ENCODE measurements around the gene VAPA. TPM values are rescaled to one million over a fixed set of nuclear protein-coding genes. Genes with fewer than 3 reads are reported as not detected.

VAPA gene
- total RNA-seq, 4 donors from 2014 or later: 188 to 221 (median 209) TPM

DNA sequence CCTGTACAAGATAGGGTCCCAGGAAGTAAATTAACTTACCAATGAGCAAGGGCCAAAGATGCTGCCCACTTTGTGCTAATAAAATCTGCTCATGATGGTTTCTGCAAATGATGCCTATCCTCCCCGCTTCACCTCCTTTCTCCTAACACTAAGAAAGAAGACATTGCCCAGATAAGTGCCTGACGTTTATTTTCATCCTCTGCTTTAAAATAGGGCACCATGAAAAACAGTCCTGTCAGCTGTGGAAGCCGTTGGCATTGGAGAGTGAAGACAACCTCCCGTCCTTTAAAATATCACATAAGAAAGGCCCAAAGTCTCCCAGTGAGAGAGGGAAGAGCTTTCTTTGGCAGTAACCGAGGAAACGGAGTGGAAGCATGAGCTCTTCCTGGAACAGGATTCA, 29.7 kb upstream of the VAPA start:
- intact Hi-C loops (cut with DNase I; ENCODE audit: low total_unique reads): no loop called here
- WGBS, 2 donors: 91% methylated on average over 6 of the region's 6 CpGs
- TF ChIP-seq POLR2A (IDR thresholded peaks at IDR 0.05): no peak
- TF ChIP-seq, protein P1, sequence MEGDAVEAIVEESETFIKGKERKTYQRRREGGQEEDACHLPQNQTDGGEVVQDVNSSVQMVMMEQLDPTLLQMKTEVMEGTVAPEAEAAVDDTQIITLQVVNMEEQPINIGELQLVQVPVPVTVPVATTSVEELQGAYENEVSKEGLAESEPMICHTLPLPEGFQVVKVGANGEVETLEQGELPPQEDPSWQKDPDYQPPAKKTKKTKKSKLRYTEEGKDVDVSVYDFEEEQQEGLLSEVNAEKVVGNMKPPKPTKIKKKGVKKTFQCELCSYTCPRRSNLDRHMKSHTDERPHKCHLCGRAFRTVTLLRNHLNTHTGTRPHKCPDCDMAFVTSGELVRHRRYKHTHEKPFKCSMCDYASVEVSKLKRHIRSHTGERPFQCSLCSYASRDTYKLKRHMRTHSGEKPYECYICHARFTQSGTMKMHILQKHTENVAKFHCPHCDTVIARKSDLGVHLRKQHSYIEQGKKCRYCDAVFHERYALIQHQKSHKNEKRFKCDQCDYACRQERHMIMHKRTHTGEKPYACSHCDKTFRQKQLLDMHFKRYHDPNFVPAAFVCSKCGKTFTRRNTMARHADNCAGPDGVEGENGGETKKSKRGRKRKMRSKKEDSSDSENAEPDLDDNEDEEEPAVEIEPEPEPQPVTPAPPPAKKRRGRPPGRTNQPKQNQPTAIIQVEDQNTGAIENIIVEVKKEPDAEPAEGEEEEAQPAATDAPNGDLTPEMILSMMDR (IDR thresholded peaks at IDR 0.05): no peak
- DNase-seq (ENCODE audit: low spot score in 2 of 2): no peak
- H3K4me3 ChIP-seq (ENCODE audit: low read depth, poor library complexity, severe bottlenecking): no peak overlapping the region

DNA sequence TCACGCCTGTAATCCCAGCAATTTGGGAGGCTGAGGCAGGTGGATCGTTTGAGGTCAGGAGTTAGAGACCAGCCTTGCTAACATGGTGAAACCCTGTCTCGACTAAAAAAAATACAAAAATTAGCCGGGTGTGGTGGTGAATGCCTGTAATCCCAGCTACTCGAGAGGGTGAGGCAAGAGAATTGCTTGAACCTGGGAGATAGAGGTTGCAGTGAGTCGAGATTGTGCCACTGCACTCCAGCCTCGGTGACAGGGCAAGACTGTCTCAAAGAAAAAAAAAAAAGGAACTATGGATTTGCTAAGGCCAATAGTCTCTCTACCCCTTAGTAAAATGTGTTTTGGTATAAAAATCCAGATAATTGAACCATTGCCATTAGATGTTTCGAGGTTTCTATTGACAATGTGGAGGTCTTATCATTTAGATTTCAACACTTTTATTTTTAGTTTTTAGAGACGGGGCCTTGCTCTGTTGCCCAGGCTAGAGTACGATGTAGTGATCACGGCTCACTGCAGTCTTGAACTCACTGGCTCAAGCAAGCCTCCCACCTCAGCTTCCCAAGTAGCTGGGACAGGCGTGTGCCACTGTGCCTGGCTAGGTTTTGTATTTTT, 29.2 kb upstream of the VAPA start:
- intact Hi-C loops (cut with DNase I; ENCODE audit: low total_unique reads): no loop called here
- 91% methylated on average over 12 of the region's 12 CpGs for WGBS, 2 donors
- H3K4me3 ChIP-seq (ENCODE audit: low read depth, poor library complexity, severe bottlenecking): no peak overlapping the region
- DNase-seq (ENCODE audit: low spot score in 2 of 2): no peak
- TF ChIP-seq, protein P1 (IDR thresholded peaks at IDR 0.05): no peak
- no peak for TF ChIP-seq POLR2A (IDR thresholded peaks at IDR 0.05)

DNA sequence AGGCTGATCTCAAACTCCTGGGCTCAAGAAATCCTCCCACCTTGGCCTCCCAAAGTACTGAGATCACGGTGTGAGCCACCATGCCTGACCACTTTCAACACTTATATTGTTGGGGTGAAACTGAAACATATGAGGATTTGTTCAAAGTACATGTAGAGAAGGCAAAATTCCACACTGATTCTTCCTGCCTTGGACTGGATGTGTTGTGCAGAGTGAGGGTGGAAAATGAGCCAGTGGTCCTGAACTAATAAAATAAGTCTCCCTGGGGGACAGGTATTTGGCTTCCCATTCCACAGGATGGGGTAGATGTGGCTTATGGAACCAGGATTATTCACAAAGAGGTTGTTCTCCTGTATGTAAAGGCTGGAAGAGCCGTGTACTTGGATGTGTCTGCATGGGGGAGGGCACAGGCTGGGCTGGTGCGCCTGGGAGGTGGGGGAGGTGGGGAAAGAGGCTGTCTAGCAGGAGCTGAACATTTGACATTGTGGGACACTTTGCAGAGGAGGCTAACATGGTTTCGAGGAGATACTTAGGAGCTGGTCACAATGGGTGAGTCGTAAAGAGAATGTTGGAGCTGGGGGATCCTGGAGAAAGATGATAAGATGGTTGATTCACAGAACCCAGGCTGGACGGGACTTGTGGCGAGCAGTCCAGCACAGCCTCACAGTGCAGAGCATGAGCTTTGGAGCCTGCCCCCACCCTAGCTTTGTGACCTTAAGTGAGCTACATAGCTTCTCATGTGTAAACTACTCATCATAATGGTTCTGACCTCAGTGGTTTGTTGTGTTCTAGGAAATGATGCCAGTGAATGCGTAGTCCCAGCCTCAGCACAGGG, 28.4 kb upstream of the VAPA start, which contains the start of gene TXNDC2:
TSS of gene TXNDC2 (plus strand) at position 804 of the 835 bp plus-strand sequence. CDS start 708 bp downstream, outside the sequence.
- no peak within 1 kb of the TSS for H3K4me3 ChIP-seq (ENCODE audit: low read depth, poor library complexity, severe bottlenecking)
- intact Hi-C loops (cut with DNase I; ENCODE audit: low total_unique reads): no loop called here
- DNase-seq (ENCODE audit: low spot score in 2 of 2): no peak
- TF ChIP-seq, protein P1 (IDR thresholded peaks at IDR 0.05): no peak
- TF ChIP-seq POLR2A (IDR thresholded peaks at IDR 0.05): no peak
- 88 to 97% methylated on average over 8 of the region's 8 CpGs for WGBS, 2 donors

DNA sequence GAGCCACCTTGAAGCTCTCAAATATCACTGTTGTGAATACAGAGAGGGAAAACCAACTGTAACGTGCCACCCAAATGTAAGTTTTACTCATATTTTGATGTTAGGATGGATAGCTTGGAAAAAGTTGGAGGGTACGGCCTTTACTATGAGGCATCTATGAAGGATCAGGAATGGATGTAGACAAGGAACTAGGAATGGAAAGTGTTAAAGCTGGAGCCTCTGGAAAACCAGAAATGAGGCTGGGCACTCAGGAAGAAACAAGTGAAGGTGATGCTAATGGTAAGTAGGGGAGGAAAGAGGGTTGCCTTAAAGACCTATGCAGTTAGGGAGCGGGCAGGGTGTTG, 27.8 kb upstream of the VAPA start:
- intact Hi-C loops (cut with DNase I; ENCODE audit: low total_unique reads): no loop called here
- no peak for DNase-seq (ENCODE audit: low spot score in 2 of 2)
- 96 to 99% methylated on average over 3 of the region's 3 CpGs for WGBS, 2 donors
- no peak for TF ChIP-seq POLR2A (IDR thresholded peaks at IDR 0.05)
- TF ChIP-seq, protein P1 (IDR thresholded peaks at IDR 0.05): no peak
- H3K4me3 ChIP-seq (ENCODE audit: low read depth, poor library complexity, severe bottlenecking): no peak overlapping the region

DNA sequence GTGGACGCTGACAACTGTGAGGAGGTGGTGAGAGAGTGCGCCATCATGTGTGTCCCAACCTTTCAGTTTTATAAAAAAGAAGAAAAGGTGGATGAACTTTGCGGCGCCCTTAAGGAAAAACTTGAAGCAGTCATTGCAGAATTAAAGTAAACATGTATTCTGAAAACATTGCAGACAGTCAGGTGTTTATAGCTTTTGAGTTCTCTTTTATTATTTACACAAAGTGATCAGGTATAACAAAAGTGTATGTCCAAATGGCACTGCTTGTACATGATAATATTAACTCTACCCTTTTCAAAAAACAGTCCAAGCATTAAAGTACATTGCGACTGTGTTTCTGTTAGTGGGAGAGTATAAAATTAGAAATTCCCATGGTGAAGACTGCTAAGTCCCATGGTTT, 25.8 kb upstream of the VAPA start:
- intact Hi-C loops (cut with DNase I; ENCODE audit: low total_unique reads): no loop called here
- no peak for DNase-seq (ENCODE audit: low spot score in 2 of 2)
- no peak overlapping the region for H3K4me3 ChIP-seq (ENCODE audit: low read depth, poor library complexity, severe bottlenecking)
- 93 to 96% methylated on average over 5 of the region's 5 CpGs for WGBS, 2 donors
- TF ChIP-seq, protein P1 (IDR thresholded peaks at IDR 0.05): no peak
- TF ChIP-seq POLR2A (IDR thresholded peaks at IDR 0.05): no peak

All from lower leg skin (tissue), 4 donors.